Thyroid gland (tissue), 4 donors: Measurements from ENCODE around the gene CAPN12.

Experiments used
- CTCF ChIP-seq, 6 experiments: fragments of 200-600 bp in 3 of 6; fragments of 450-650 bp in 3 of 6; sonication (generic) in 3 of 6; IDR thresholded peaks; one replicate each; pipeline ENCODE4 v1.5.1; 2016 to 2019; ENCODE audit warnings: antibody characterized with exemption in 6 of 6, mild to moderate bottlenecking in 2 of 6, inconsistent platforms in 1 of 6, moderate library complexity in 1 of 6
- POLR2A ChIP-seq, 2 donors: fragments of 450-650 bp; IDR thresholded peaks; one replicate each; pipeline ENCODE4 v1.6.1; 2017; ENCODE audit warnings: antibody characterized with exemption in 2 of 2, mild to moderate bottlenecking in 2 of 2, moderate library complexity in 1 of 2

DNA sequence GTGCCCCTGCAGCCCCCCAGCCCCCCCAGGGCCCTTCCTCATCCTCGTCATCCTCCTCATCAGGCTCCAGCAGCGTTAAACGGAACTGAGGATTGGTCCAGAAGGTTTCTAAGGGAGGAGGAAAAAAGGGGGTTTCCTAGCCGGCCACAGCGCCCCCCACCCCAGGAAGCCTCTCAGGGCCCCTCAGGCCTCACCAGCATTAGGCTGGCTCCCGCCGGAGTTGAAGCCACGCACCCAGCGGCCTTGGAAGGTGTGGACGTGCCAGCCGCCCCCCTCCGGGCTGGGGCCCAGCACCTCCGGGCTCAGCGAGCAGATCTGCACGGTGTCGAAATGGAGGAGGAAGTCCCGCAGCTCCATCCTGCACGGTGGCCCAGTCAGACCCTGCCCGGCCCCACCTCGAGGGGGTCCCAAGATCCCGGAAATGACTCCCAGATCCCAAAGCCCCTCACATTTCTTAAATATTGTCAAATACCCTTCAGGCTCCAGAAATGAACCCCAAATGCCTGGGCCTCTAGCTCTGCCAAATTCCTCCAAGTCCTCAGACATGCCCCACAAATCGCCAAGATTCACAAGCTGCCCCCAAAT is 6.9 kb downstream of the CAPN12 start:
- TF ChIP-seq POLR2A (IDR thresholded peaks at IDR 0.05), result no peak
- TF ChIP-seq CTCF (IDR thresholded peaks at IDR 0.05), result no peak
